BLaER1 (cell line): ENCODE results near the gene RELA.

Experiments
- H3K27ac ChIP-seq: shearing (Covaris generic); formaldehyde crosslinking; 2 replicates; pipeline ENCODE4 v1.8.1; 2022
- H3K27me3 ChIP-seq: shearing (Covaris generic); formaldehyde crosslinking; 2 replicates; pipeline ENCODE4 v1.8.1; 2022
- H3K36me3 ChIP-seq: shearing (Covaris generic); formaldehyde crosslinking; 2 replicates; pipeline ENCODE4 v1.8.1; 2022
- H3K4me1 ChIP-seq: shearing (Covaris generic); formaldehyde crosslinking; 2 replicates; pipeline ENCODE4 v1.8.1; 2022
- H3K4me2 ChIP-seq: shearing (Covaris generic); formaldehyde crosslinking; 2 replicates; pipeline ENCODE4 v1.8.1; 2022
- H3K4me3 ChIP-seq: shearing (Covaris generic); formaldehyde crosslinking; 2 replicates; pipeline ENCODE4 v1.8.1; 2022
- H3K9ac ChIP-seq: shearing (Covaris generic); formaldehyde crosslinking; 2 replicates; pipeline ENCODE4 v1.8.1; 2022
- H3K9me3 ChIP-seq: shearing (Covaris generic); formaldehyde crosslinking; 2 replicates; pipeline ENCODE4 v1.8.1; 2022
- H4K20me1 ChIP-seq: shearing (Covaris generic); formaldehyde crosslinking; 2 replicates; pipeline ENCODE4 v1.8.1; 2022
- Cebpa-rat ChIP-seq: shearing (Covaris generic); IDR thresholded peaks from 2 replicates; pipeline ENCODE4 v1.8.1; 2022

RELA gene

DNA sequence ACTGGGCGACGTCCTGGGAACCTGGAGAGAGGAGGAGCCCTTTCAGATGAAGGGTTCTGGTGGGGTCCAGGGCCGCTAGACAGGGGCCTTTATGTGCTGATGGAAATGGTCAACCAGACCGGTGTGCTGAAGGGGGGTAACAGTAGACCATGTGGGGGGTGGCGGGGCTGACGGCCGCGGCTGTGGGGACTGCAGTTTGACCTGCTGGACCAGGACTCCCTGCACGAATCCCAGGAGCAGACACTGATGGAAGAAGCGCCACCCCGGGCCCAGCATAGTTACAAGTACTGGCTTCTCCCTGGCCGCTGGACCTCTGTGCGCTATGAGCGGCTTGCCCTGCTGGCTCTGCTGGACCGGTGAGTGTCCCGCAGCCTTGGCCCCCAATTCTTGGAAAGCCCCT lies 40.7 kb downstream of the RELA start:
- Histone ChIP-seq H3K9ac (no peak overlapping the region), H3K27ac (no peak overlapping the region), H3K4me3 (no peak overlapping the region), H4K20me1 (peaks cover 51% of the 10 kb centered on the region), H3K4me1 (peaks cover 54% of the 10 kb centered on the region), H3K27me3 (no peaks in the 10 kb centered on the region), H3K4me2 (no peak overlapping the region), H3K9me3 (no peaks in the 10 kb centered on the region), H3K36me3 (peaks cover 96% of the 10 kb centered on the region)
- TF ChIP-seq Cebpa-rat = no peak

GRCh38 chr11:65621460-65621859 lies 41.3 kb downstream of the RELA start:
- Histone ChIP-seq H3K9me3 (no peaks in the 10 kb centered on the region), H3K27ac (no peak overlapping the region), H3K27me3 (no peaks in the 10 kb centered on the region), H3K36me3 (peaks cover 93% of the 10 kb centered on the region), H3K4me2 (no peak overlapping the region), H3K4me1 (peaks cover 56% of the 10 kb centered on the region), H4K20me1 (peaks cover 56% of the 10 kb centered on the region), H3K9ac (no peak overlapping the region), H3K4me3 (no peak overlapping the region)
- TF ChIP-seq Cebpa-rat = no peak

GRCh38 chr11:65620666-65621065 lies 42.0 kb downstream of the RELA start:
- no peaks in the 10 kb centered on the region for H3K27me3 ChIP-seq
- H3K9me3 ChIP-seq = no peaks in the 10 kb centered on the region
- no peak for TF ChIP-seq Cebpa-rat
- no peak overlapping the region for H3K4me3 ChIP-seq
- H4K20me1 ChIP-seq = peaks cover 62% of the 10 kb centered on the region
- H3K4me1 ChIP-seq = peaks cover 51% of the 10 kb centered on the region
- H3K4me2 ChIP-seq = no peak overlapping the region
- no peak overlapping the region for H3K27ac ChIP-seq
- no peak overlapping the region for H3K9ac ChIP-seq
- H3K36me3 ChIP-seq = peaks cover 88% of the 10 kb centered on the region

- peaks cover 40% of the 10 kb centered on the region for H3K4me1 ChIP-seq
- peak overlapping the region; percentile 99 for H3K4me2 ChIP-seq
- no peak overlapping the region for H3K4me3 ChIP-seq
- peaks cover 77% of the 10 kb centered on the region for H3K36me3 ChIP-seq
- TF ChIP-seq Cebpa-rat = no peak
- H3K27me3 ChIP-seq = no peaks in the 10 kb centered on the region
- H3K9me3 ChIP-seq = no peaks in the 10 kb centered on the region
- 0 out of 2 replicates have a peak overlapping the region, but pooled peaks have one; percentile 48 for H3K9ac ChIP-seq
- peak overlapping the region; percentile 58; the same call in 1 of the 2 replicates for H3K27ac ChIP-seq
- H4K20me1 ChIP-seq = peaks cover 56% of the 10 kb centered on the region
Observed at GRCh38 chr11:65619281-65619928, 43.3 kb downstream of the RELA start.

DNA sequence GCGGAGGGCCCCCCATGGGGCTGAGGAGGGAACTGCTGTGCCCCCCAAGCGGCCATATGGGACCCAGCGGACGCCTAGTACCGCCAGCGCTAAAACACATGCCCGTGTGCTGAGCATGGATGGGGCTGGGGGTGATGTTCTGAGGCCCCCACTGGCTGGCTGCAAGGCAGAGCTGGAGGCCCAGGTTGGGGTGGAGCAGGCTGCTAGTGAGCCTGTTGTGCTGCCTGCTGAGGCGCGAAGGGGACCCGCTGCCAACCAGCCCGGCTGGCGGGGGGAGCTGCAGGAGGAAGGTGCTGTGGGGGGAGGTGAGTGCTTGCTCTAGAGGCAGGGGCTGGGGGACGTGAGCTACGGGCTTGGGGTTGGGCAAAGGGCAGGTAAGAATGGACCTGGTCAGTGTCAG lies 44.0 kb downstream of the RELA start:
- H3K4me3 ChIP-seq = no peak overlapping the region
- peaks cover 57% of the 10 kb centered on the region for H4K20me1 ChIP-seq
- H3K36me3 ChIP-seq = peaks cover 71% of the 10 kb centered on the region
- peak overlapping the region; percentile 99 for H3K4me2 ChIP-seq
- H3K27me3 ChIP-seq = no peaks in the 10 kb centered on the region
- no peaks in the 10 kb centered on the region for H3K9me3 ChIP-seq
- TF ChIP-seq Cebpa-rat = no peak
- H3K9ac ChIP-seq = peak overlapping the region; percentile 48; the same call in 1 of the 2 replicates
- peak overlapping the region; percentile 58 for H3K27ac ChIP-seq
- H3K4me1 ChIP-seq = peaks cover 33% of the 10 kb centered on the region

- H3K4me1 ChIP-seq = peaks cover 35% of the 10 kb centered on the region
- no peak overlapping the region for H3K4me3 ChIP-seq
- no peak for TF ChIP-seq Cebpa-rat
- H3K9me3 ChIP-seq = no peaks in the 10 kb centered on the region
- peaks cover 60% of the 10 kb centered on the region for H4K20me1 ChIP-seq
- H3K27ac ChIP-seq = peak overlapping the region; percentile 58
- peak overlapping the region; percentile 89; the same call in 1 of the 2 replicates for H3K9ac ChIP-seq
- H3K4me2 ChIP-seq = peak overlapping the region; percentile 99
- H3K36me3 ChIP-seq = peaks cover 65% of the 10 kb centered on the region
- no peaks in the 10 kb centered on the region for H3K27me3 ChIP-seq
Observed at GRCh38 chr11:65617990-65618751, 44.5 kb downstream of the RELA start.

DNA sequence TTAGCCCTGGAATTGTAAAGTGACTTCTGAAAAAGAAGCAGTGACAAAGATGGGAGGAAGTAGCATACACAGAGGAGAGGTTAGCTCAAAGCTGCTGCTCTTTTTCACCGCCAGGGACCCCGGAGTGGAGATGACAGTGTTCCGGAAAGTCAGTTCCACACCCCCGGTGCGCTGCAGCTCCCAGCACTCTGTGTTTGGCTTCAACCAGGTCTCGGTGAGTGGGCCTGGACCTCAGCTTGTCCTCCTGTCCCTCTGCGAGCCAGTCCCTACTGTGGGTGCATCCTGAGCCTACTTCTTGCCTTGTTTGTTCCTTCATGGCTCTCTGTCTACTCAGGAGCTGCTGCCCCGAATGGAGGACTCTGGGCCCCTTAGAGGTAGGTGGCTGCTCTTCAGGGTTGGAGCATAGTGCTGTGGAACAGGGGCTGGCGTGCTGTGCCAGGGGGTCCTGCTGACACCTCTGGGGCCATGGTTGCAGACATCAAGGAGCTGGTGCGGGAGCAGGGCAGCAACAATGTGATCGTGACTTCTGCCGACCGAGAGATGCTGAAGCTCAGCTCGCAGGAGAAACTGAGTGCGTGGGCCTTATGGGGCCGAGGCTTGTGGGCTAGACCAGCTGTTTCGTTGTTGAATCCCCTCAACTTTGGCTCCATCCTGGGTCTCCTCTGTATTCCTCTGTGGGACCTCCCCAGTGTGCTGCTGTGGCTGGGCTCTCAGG lies 45.4 kb downstream of the RELA start:
- no peaks in the 10 kb centered on the region for H3K27me3 ChIP-seq
- peak overlapping the region; percentile 89 for H3K9ac ChIP-seq

DNA sequence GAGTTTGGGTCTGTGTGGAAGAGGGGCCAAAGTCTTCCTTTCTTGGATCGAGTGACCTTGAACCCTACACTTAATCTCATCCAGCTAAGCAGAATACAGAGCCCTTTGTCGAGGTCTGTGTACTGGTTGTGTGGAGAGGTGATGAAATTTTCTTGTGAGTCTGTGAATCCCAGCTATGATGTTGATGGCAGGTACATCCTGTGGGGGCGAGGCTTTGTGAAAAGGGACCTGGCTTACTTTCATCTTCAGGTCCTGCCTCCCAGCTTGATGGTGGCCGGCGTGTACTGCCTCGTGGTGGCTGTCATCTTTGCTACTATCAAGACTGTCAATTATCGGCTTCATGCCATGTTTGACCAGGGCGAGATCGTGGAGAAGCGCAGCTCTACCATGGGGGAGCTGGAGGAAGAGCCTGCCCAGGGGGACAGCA lies 46.1 kb downstream of the RELA start:
- Histone ChIP-seq H3K4me1 (peaks cover 51% of the 10 kb centered on the region), H3K27ac (peak overlapping the region; percentile 88)

More for the DNA sequence above, 45.4 kb downstream of the RELA start:
- TF ChIP-seq Cebpa-rat = no peak
- Histone ChIP-seq H4K20me1 (peaks cover 66% of the 10 kb centered on the region), H3K4me1 (peaks cover 44% of the 10 kb centered on the region), H3K9me3 (no peaks in the 10 kb centered on the region), H3K36me3 (peaks cover 56% of the 10 kb centered on the region), H3K4me3 (peak overlapping the region; percentile 88), H3K27ac (no peak overlapping the region; the same call in 1 of the 2 replicates), H3K4me2 (peak overlapping the region; percentile 99)

GRCh38 chr11:65615950-65616574 lies 46.7 kb downstream of the RELA start:
- Histone ChIP-seq H3K4me1 (peaks cover 56% of the 10 kb centered on the region), H3K4me3 (peak overlapping the region; percentile 88), H3K27me3 (no peaks in the 10 kb centered on the region), H3K9me3 (no peaks in the 10 kb centered on the region), H3K4me2 (peak overlapping the region; percentile 99), H3K27ac (peak overlapping the region; percentile 88), H4K20me1 (peaks cover 78% of the 10 kb centered on the region), H3K9ac (peak overlapping the region; percentile 89), H3K36me3 (peaks cover 47% of the 10 kb centered on the region)
- no peak for TF ChIP-seq Cebpa-rat

More for the DNA sequence above, 46.1 kb downstream of the RELA start:
- H3K27me3 ChIP-seq = no peaks in the 10 kb centered on the region
- peak overlapping the region; percentile 88 for H3K4me3 ChIP-seq
- no peaks in the 10 kb centered on the region for H3K9me3 ChIP-seq
- H4K20me1 ChIP-seq = peaks cover 73% of the 10 kb centered on the region
- TF ChIP-seq Cebpa-rat = no peak
- peak overlapping the region; percentile 89 for H3K9ac ChIP-seq
- peak overlapping the region; percentile 99 for H3K4me2 ChIP-seq
- peaks cover 49% of the 10 kb centered on the region for H3K36me3 ChIP-seq
